AG04449 (cell line): Measurements from ENCODE around the gene THAP12.

Source experiments
- CTCF ChIA-PET: fragments of 350-600 bp; formaldehyde crosslinking; extraction: SDS; loops from one replicate; lab custom pipeline; 2021; ENCODE audit warnings: antibody characterized with exemption; lab: Yijun Ruan, JAX
- POLR2A ChIA-PET: fragments of 400-600, 350-600 bp; formaldehyde crosslinking; extraction: SDS; loops from one replicate; lab custom pipeline; 2020; ENCODE audit warnings: antibody characterized with exemption, inconsistent platforms; lab: Yijun Ruan, JAX
- DNase-seq: peaks from one replicate; pipeline ENCODE4 v3.0.0-alpha.2; 2010; ENCODE audit warnings: low read depth, low spot score
- H3K4me3 ChIP-seq: 2 replicates; pipeline ENCODE4 v1.5.1; 2011; ENCODE audit warnings: low read depth, mild to moderate bottlenecking, control low read depth, low read length
- CTCF ChIP-seq: IDR thresholded peaks from one replicate; pipeline ENCODE4 v1.5.1; 2011; ENCODE audit warnings: mild to moderate bottlenecking, moderate library complexity, low read length, control low read depth, inconsistent platforms; ENCODE audit not compliant: insufficient read depth; ENCODE audit errors: missing control alignments

The THAP12 gene

GRCh38 chr11:76368490-76368889 is 12.4 kb downstream of the THAP12 start:
- no peak for DNase-seq
- TF ChIP-seq CTCF, result no peak
- ChIA-PET POLR2A (interaction anchor here (0.5 kb wide), 1 partner anchor 122 kb away, joined by 3 read pairs; no protein-coding TSS in a partner anchor), CTCF (no interaction called here)
- no peak overlapping the region for H3K4me3 ChIP-seq

- ChIA-PET POLR2A (no interaction called here), CTCF (interaction anchor here (1.7 kb wide), 1 partner anchor 157 kb away, joined by 8 read pairs; no protein-coding TSS in a partner anchor)
- no peak for TF ChIP-seq CTCF
- H3K4me3 ChIP-seq, result no peak overlapping the region
- DNase-seq, result no peak
Measured at GRCh38 chr11:76365038-76365679, 15.8 kb downstream of the THAP12 start.

- CTCF ChIA-PET, result no interaction called here
- DNase-seq, result no peak
- POLR2A ChIA-PET, result no interaction called here
- H3K4me3 ChIP-seq, result no peak overlapping the region
- no peak for TF ChIP-seq CTCF
Measured at GRCh38 chr11:76362716-76363115, 18.2 kb downstream of the THAP12 start.

- POLR2A ChIA-PET, result no interaction called here
- CTCF ChIA-PET, result no interaction called here
- TF ChIP-seq CTCF, result no peak
- no peak overlapping the region for H3K4me3 ChIP-seq
- DNase-seq, result no peak
Measured at GRCh38 chr11:76361776-76362175, 19.2 kb downstream of the THAP12 start.

- H3K4me3 ChIP-seq, result no peak overlapping the region
- CTCF ChIA-PET, result no interaction called here
- no peak for DNase-seq
- TF ChIP-seq CTCF, result no peak
- POLR2A ChIA-PET, result no interaction called here
Measured at GRCh38 chr11:76361374-76361773, 19.6 kb downstream of the THAP12 start.

GRCh38 chr11:76355172-76355571 is 25.8 kb downstream of the THAP12 start:
- DNase-seq, result no peak
- ChIA-PET CTCF (no interaction called here), POLR2A (no interaction called here)
- no peak for TF ChIP-seq CTCF
- no peak overlapping the region for H3K4me3 ChIP-seq
